GM18909 (cell line): Measurements from ENCODE around the gene ECT2.
"Not testable (repeated sequence)": the region's sequence is repeated elsewhere in the genome, so short reads cannot be mapped to it uniquely, and the experiment has no call there.

Source experiments
- ATAC-seq: cut with Tn5 transposase; IDR thresholded peaks from one replicate; pipeline ENCODE4 v1.9.1; 2021; ENCODE audit warnings: mild to moderate bottlenecking; ENCODE audit not compliant: unreplicated experiment, poor library complexity

ECT2 gene

GRCh38 chr3:172750368-172751174, at the start of gene ECT2:
TSS of gene ECT2 (plus strand) at chr3:172750726. CDS start at chr3:172754531, 3,805 bp downstream.
- peak; percentile 99 for ATAC-seq

- ATAC-seq = no peak
Measured at GRCh38 chr3:172700936-172701455, 49.5 kb upstream of the ECT2 start.

GRCh38 chr3:172701751-172702150, 48.8 kb upstream of the ECT2 start:
- no peak for ATAC-seq

GRCh38 chr3:172702256-172702655, 48.3 kb upstream of the ECT2 start:
- ATAC-seq = no peak

- not testable (repeated sequence) for ATAC-seq
Measured at GRCh38 chr3:172702731-172703130, 47.8 kb upstream of the ECT2 start.

GRCh38 chr3:172704001-172704400, 46.5 kb upstream of the ECT2 start:
- no peak for ATAC-seq

- no peak for ATAC-seq
Measured at GRCh38 chr3:172705170-172705569, 45.4 kb upstream of the ECT2 start.

GRCh38 chr3:172707030-172707429, 43.5 kb upstream of the ECT2 start:
- no peak for ATAC-seq

- no peak for ATAC-seq
Measured at GRCh38 chr3:172707967-172708366, 42.6 kb upstream of the ECT2 start.

- no peak for ATAC-seq
Measured at GRCh38 chr3:172708921-172709773, 41.4 kb upstream of the ECT2 start.

GRCh38 chr3:172709774-172710663, 40.5 kb upstream of the ECT2 start:
- ATAC-seq = peak; percentile 2

- peak; percentile 100 for ATAC-seq
Measured at GRCh38 chr3:172710664-172711453, 39.7 kb upstream of the ECT2 start, which contains the start of gene NCEH1. TSS of gene NCEH1 (minus strand) at chr3:172711067. CDS start at chr3:172710984, 83 bp downstream.

- ATAC-seq = no peak
Measured at GRCh38 chr3:172711454-172711795, 39.1 kb upstream of the ECT2 start.

GRCh38 chr3:172713316-172713715, 37.2 kb upstream of the ECT2 start:
- no peak for ATAC-seq

GRCh38 chr3:172716476-172716875, 34.0 kb upstream of the ECT2 start:
- ATAC-seq = no peak

GRCh38 chr3:172717493-172718088, 32.9 kb upstream of the ECT2 start:
- ATAC-seq = peak; percentile 54

- ATAC-seq = not testable (repeated sequence)
Measured at GRCh38 chr3:172722536-172723040, 27.9 kb upstream of the ECT2 start.

- ATAC-seq = no peak
Measured at GRCh38 chr3:172726380-172726779, 24.1 kb upstream of the ECT2 start.

- ATAC-seq = no peak
Measured at GRCh38 chr3:172735014-172735413, 15.5 kb upstream of the ECT2 start.
